ENCODE results near the gene TMIGD2. TPM values are rescaled to one million over a fixed set of nuclear protein-coding genes. Genes with fewer than 3 reads are reported as not detected.

TMIGD2 gene
- not detected in 5 replicates for total RNA-seq (2022; extraction: Qiagen RNA extraction)

GRCh38 chr19:4302243-4302640 lies at the start of gene TMIGD2:
Gene TMIGD2 (minus strand): TSS chr19:4302389. CDS start chr19:4302385, 4 bp downstream.

GRCh38 chr19:4343370-4344307 lies 41.5 kb upstream of the TMIGD2 start, which contains the start of gene MPND:
Gene MPND (plus strand): TSS chr19:4343562. CDS start chr19:4343594, 32 bp downstream.

GRCh38 chr19:4338441-4339355 lies 36.5 kb upstream of the TMIGD2 start, which contains the start of gene STAP2:
Gene STAP2 (minus strand): TSS chr19:4338827. CDS start chr19:4338753, 74 bp downstream.

GRCh38 chr19:4304538-4305256 lies 2.5 kb upstream of the TMIGD2 start, which contains the start of gene FSD1:
Gene FSD1 (plus strand): TSS chr19:4304598. CDS start chr19:4304747, 149 bp downstream.

GRCh38 chr19:4278419-4279266 lies 23.5 kb downstream of the TMIGD2 start, which contains the start of gene SHD:
Gene SHD (plus strand): TSS chr19:4279266. CDS start chr19:4280064, 798 bp downstream.

GRCh38 chr19:4246767-4247593 lies 55.2 kb downstream of the TMIGD2 start, which contains the start of gene YJU2:
Gene YJU2 (plus strand): TSS chr19:4247080. CDS start chr19:4247147, 67 bp downstream.

Other genes with a start within 250 kb of the TMIGD2 start
- gene ZBTB7A, start 235.5 kb downstream of the TMIGD2 start, total RNA-seq (2022; extraction: Qiagen RNA extraction), result 12.4 to 22.0 TPM (median 18.4 TPM) in 5 replicates
- 109 to 160 TPM (median 150 TPM) in 5 replicates for gene MAP2K2, start 178.3 kb downstream of the TMIGD2 start, total RNA-seq (2022; extraction: Qiagen RNA extraction)
- 0.05 to 0.20 TPM (median 0.11 TPM) in 5 replicates for gene CREB3L3, start 148.8 kb downstream of the TMIGD2 start, total RNA-seq (2022; extraction: Qiagen RNA extraction)
- 26.9 to 36.6 TPM (median 32.7 TPM) in 5 replicates for gene SIRT6, start 119.8 kb downstream of the TMIGD2 start, total RNA-seq (2022; extraction: Qiagen RNA extraction)
- 0.17 to 0.26 TPM (median 0.21 TPM) in 5 replicates for gene ANKRD24, start 119.7 kb downstream of the TMIGD2 start, total RNA-seq (2022; extraction: Qiagen RNA extraction)
- gene EBI3, start 72.9 kb downstream of the TMIGD2 start, total RNA-seq (2022; extraction: Qiagen RNA extraction), result 2.8 to 5.2 TPM (median 3.2 TPM) in 5 replicates
- gene YJU2, start 55.3 kb downstream of the TMIGD2 start, total RNA-seq (2022; extraction: Qiagen RNA extraction), result 19.9 to 21.8 TPM (median 20.5 TPM) in 5 replicates
- gene SHD, start 23.1 kb downstream of the TMIGD2 start, total RNA-seq (2022; extraction: Qiagen RNA extraction), result 0.13 to 0.19 TPM in 2 of 5 replicates, not detected in the others
- 7.2 to 9.2 TPM (median 8.3 TPM) in 5 replicates for gene FSD1, start 2.2 kb upstream of the TMIGD2 start, total RNA-seq (2022; extraction: Qiagen RNA extraction)
- gene STAP2, start 36.4 kb upstream of the TMIGD2 start, total RNA-seq (2022; extraction: Qiagen RNA extraction), result 0.17 TPM in 1 of 5 replicates, not detected in the others
- 5.6 to 12.3 TPM (median 11.6 TPM) in 5 replicates for gene MPND, start 41.2 kb upstream of the TMIGD2 start, total RNA-seq (2022; extraction: Qiagen RNA extraction)
- gene SH3GL1, start 98.2 kb upstream of the TMIGD2 start, total RNA-seq (2022; extraction: Qiagen RNA extraction), result 44.8 to 63.5 TPM (median 59.7 TPM) in 5 replicates
- 20.7 to 25.0 TPM (median 24.0 TPM) in 5 replicates for gene CHAF1A, start 100.3 kb upstream of the TMIGD2 start, total RNA-seq (2022; extraction: Qiagen RNA extraction)
- gene UBXN6, start 155.4 kb upstream of the TMIGD2 start, total RNA-seq (2022; extraction: Qiagen RNA extraction), result 34.8 to 65.2 TPM (median 58.0 TPM) in 5 replicates
- gene HDGFL2, start 169.9 kb upstream of the TMIGD2 start, total RNA-seq (2022; extraction: Qiagen RNA extraction), result 22.8 to 30.9 TPM (median 28.5 TPM) in 5 replicates
- 0.12 to 0.32 TPM (median 0.25 TPM) in 5 replicates for gene PLIN4, start 216.1 kb upstream of the TMIGD2 start, total RNA-seq (2022; extraction: Qiagen RNA extraction)
- 0.10 to 0.34 TPM (median 0.26 TPM) in 3 of 5 replicates, not detected in the others for gene PLIN5, start 232.8 kb upstream of the TMIGD2 start, total RNA-seq (2022; extraction: Qiagen RNA extraction)
- gene LRG1, start 237.6 kb upstream of the TMIGD2 start, total RNA-seq (2022; extraction: Qiagen RNA extraction), result 0.07 to 0.25 TPM (median 0.09 TPM) in 4 of 5 replicates, not detected in the other

Data from A549 treated with CORT108297 at 1 μM for 4 hours (cell line).